Keratinocyte (primary cell): Measurements from ENCODE around the gene RAB11FIP4. TPM values are rescaled to one million over a fixed set of nuclear protein-coding genes. Genes with fewer than 3 reads are reported as not detected.

Experiments used
- DNase-seq: peaks from one replicate; pipeline ENCODE4 v3.0.0-alpha.2; 2011; ENCODE audit warnings: low read depth, missing footprints, low spot score
- FAIRE-seq: peaks from 2 replicates; lab custom pipeline; 2011; peaks lifted over from hg19 to GRCh38; lab: Jason Lieb, UNC
- H2AFZ ChIP-seq: 2 replicates; pipeline ENCODE4 v1.6.0; 2012; ENCODE audit warnings: low read length, control low read depth, inconsistent platforms; ENCODE audit not compliant: control insufficient read depth
- H3K27ac ChIP-seq: 2 replicates; pipeline ENCODE4 v1.5.1; 2011; ENCODE audit warnings: low read length; ENCODE audit not compliant: control insufficient read depth, insufficient read depth
- H3K27me3 ChIP-seq: 3 replicates; pipeline ENCODE4 v1.6.0; 2011; ENCODE audit warnings: low read length; ENCODE audit not compliant: control insufficient read depth, insufficient read depth; ENCODE audit errors: extremely low read depth
- H3K36me3 ChIP-seq, 2 experiments: 2 replicates in 1 of 2; 3 replicates in 1 of 2; pipeline ENCODE4 v1.5.1; 2011; ENCODE audit warnings: low read length in 2 of 2, mild to moderate bottlenecking in 1 of 2; ENCODE audit not compliant: control insufficient read depth in 2 of 2, insufficient read depth in 2 of 2; ENCODE audit errors: extremely low read depth in 1 of 2
- H3K4me1 ChIP-seq: 3 replicates; pipeline ENCODE4 v1.5.1; 2011; ENCODE audit warnings: low read length; ENCODE audit not compliant: control insufficient read depth, insufficient read depth; ENCODE audit errors: extremely low read depth
- H3K4me2 ChIP-seq: 3 replicates; pipeline ENCODE4 v1.6.0; 2011; ENCODE audit warnings: low read depth, low read length; ENCODE audit not compliant: control insufficient read depth, insufficient read depth; ENCODE audit errors: extremely low read depth
- H3K4me3 ChIP-seq, 3 experiments: fragments of 200-600 bp in 1 of 3; sonication (generic) in 1 of 3; 2 replicates in 2 of 3; 3 replicates in 1 of 3; pipeline ENCODE4 v1.5.1; 2011 to 2016; ENCODE audit warnings: low read length in 3 of 3, mild to moderate bottlenecking in 3 of 3, control low read depth in 2 of 3, inconsistent platforms in 1 of 3, low read depth in 1 of 3, mixed read lengths in 1 of 3, mixed run types in 1 of 3, moderate library complexity in 1 of 3; ENCODE audit not compliant: control insufficient read depth in 2 of 3, insufficient read depth in 2 of 3; ENCODE audit errors: extremely low read depth in 1 of 3
- H3K79me2 ChIP-seq: 2 replicates; pipeline ENCODE4 v1.6.0; 2012; ENCODE audit warnings: low read length; ENCODE audit not compliant: control insufficient read depth, insufficient read depth
- H3K9ac ChIP-seq: 3 replicates; pipeline ENCODE4 v1.6.0; 2011; ENCODE audit warnings: low read length; ENCODE audit not compliant: control insufficient read depth, insufficient read depth; ENCODE audit errors: extremely low read depth
- H3K9me1 ChIP-seq: 3 replicates; pipeline ENCODE4 v1.6.0; 2011; ENCODE audit warnings: low read length; ENCODE audit not compliant: control insufficient read depth, insufficient read depth; ENCODE audit errors: extremely low read depth
- H3K9me3 ChIP-seq: 2 replicates; pipeline ENCODE4 v1.5.1; 2012; ENCODE audit warnings: low read depth, low read length; ENCODE audit not compliant: control insufficient read depth
- H4K20me1 ChIP-seq: 3 replicates; pipeline ENCODE4 v1.6.0; 2011; ENCODE audit warnings: low read length; ENCODE audit not compliant: control insufficient read depth, insufficient read depth; ENCODE audit errors: extremely low read depth
- CTCF ChIP-seq, 3 experiments: IDR thresholded peaks in 1 of 3; conservative IDR thresholded peaks in 1 of 3; optimal IDR thresholded peaks in 1 of 3; 2 replicates in 2 of 3; 3 replicates in 1 of 3; pipeline versions ENCODE3 to v1.5.1; 2011; ENCODE audit warnings: low read length in 3 of 3, mild to moderate bottlenecking in 3 of 3, moderate library complexity in 2 of 3, control low read depth in 1 of 3, inconsistent platforms in 1 of 3; ENCODE audit not compliant: insufficient read depth in 2 of 3; ENCODE audit errors: extremely low read depth in 1 of 3
- EZH2 ChIP-seq: IDR thresholded peaks from one replicate; pipeline ENCODE4 v1.6.1; 2012; ENCODE audit warnings: inconsistent platforms, mild to moderate bottlenecking, low read length, moderate library complexity
- dilution Hi-C: fragments of 300-500 bp; cut with MboI; formaldehyde crosslinking; loops from one replicate; pipeline ENCODE4 v1.7.0; 2020; ENCODE audit warnings: low sequenced_read_pairs; ENCODE audit not compliant: extremely low pct_ligation_motif_present
- polyA plus RNA-seq, 5 experiments: library from polyadenylated mRNA; depleted of rRNA in 3 of 5; stranded (reverse) in 3 of 5; stranded (forward) in 1 of 5; unstranded in 1 of 5; fragments of >200 nt; gene quantifications; 1 replicate in 1 of 5; 2 replicates in 3 of 5; 3 replicates in 1 of 5; pipeline versions ENCODE4 v1.2.1 to v1.2.3, GENCODE V29; 2011 to 2012; ENCODE audit warnings: missing spikeins in 2 of 5, low read depth in 1 of 5, low replicate concordance in 1 of 5

RAB11FIP4 gene
- polyA plus RNA-seq, 1 donor (not counting 4 experiments of a cell fraction or from before 2014, with no cell fraction given) = 9.1 TPM

DNA sequence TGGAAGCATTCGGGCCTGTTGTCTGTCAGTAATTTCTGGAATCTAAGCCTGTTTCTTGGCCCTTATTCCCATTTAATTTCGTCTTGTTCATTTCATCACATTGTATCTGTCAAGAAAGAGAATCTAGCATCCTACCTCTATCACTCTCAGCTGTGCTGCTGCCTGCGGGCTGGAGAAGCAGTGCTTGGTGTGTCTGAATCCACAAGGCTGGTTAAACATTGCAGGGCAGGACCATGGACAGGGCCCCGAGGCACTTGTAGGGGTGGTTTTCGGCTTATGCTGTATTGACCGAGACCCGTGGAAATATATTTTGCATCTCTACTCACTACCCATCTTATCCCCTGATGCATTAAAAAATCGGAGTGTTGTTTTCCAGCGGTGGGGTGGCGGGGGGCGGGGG lies 3.1 kb downstream of the RAB11FIP4 start:
- FAIRE-seq = no peak
- no peak overlapping the region for H3K9ac ChIP-seq
- no peak overlapping the region for H3K27ac ChIP-seq
- no peak overlapping the region for H3K4me2 ChIP-seq
- no peak overlapping the region for H3K4me3 ChIP-seq
- H3K4me1 ChIP-seq = no peaks in the 10 kb centered on the region
- no peak for TF ChIP-seq CTCF (optimal IDR thresholded peaks at IDR 0.05 in 1 of 3, IDR thresholded peaks at IDR 0.05 in 1 of 3, conservative IDR thresholded peaks at IDR 0.05 in 1 of 3; ENCODE audit: extremely low read depth in 1 of 3, insufficient read depth in 2 of 3, low read length in 3 of 3)
- TF ChIP-seq EZH2 = no peak
- H3K9me3 ChIP-seq = no peaks in the 10 kb centered on the region
- H3K79me2 ChIP-seq = no peaks in the 10 kb centered on the region
- no peaks in the 10 kb centered on the region for H3K36me3 ChIP-seq
- H2AFZ ChIP-seq = no peak overlapping the region
- H3K27me3 ChIP-seq = peaks cover 35% of the 10 kb centered on the region
- no peaks in the 10 kb centered on the region for H3K9me1 ChIP-seq
- H4K20me1 ChIP-seq = no peaks in the 10 kb centered on the region
- DNase-seq = no peak
- dilution Hi-C loops = no loop called here

GRCh38 chr17:31397256-31397939 lies 5.9 kb downstream of the RAB11FIP4 start:
- Histone ChIP-seq H3K27me3 (peaks cover 13% of the 10 kb centered on the region), H3K4me1 (no peaks in the 10 kb centered on the region), H4K20me1 (no peaks in the 10 kb centered on the region), H3K79me2 (no peaks in the 10 kb centered on the region), H3K36me3 (no peaks in the 10 kb centered on the region), H3K27ac (no peak overlapping the region), H2AFZ (no peak overlapping the region), H3K9me3 (no peaks in the 10 kb centered on the region), H3K9me1 (no peaks in the 10 kb centered on the region), H3K4me3 (no peak overlapping the region), H3K9ac (no peak overlapping the region), H3K4me2 (no peak overlapping the region)
- TF ChIP-seq EZH2 = no peak
- no peak for TF ChIP-seq CTCF (optimal IDR thresholded peaks at IDR 0.05 in 1 of 3, IDR thresholded peaks at IDR 0.05 in 1 of 3, conservative IDR thresholded peaks at IDR 0.05 in 1 of 3; ENCODE audit: extremely low read depth in 1 of 3, insufficient read depth in 2 of 3, low read length in 3 of 3)
- DNase-seq (no peak), FAIRE-seq (no peak)
- dilution Hi-C loops = no loop called here
